ENCODE measurements around the gene ARSB. TPM values are rescaled to one million over a fixed set of nuclear protein-coding genes. Genes with fewer than 3 reads are reported as not detected.

The ARSB gene
- total RNA-seq, 1 experiment from 2014 or later: 12.2 TPM

DNA sequence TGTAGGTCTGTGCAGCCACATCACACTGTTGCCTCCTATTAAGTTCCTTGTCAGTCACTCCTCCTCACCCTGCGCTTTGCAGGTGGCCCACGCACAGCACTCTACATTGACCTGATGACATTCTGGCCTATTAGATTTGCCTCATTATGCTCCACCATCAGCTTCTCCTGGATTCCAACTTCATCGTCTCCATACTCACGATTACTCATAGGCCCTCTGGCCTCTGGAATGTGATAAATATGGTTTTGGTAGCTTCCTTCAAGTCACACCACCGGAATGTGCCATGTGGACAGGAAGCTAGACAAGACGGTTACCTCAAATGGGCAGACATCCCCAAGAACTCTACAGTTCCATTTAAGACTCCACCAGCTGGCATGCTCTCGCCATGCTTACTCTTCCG is 178.6 kb downstream of the ARSB start:
- peak; percentile 88 for DNase-seq (ENCODE audit: low read depth)

GRCh38 chr5:78805474-78806124 is 179.5 kb downstream of the ARSB start:
- DNase-seq (ENCODE audit: low read depth): no peak

- DNase-seq (ENCODE audit: low read depth): no peak
Measured at GRCh38 chr5:78804995-78805394, 180.1 kb downstream of the ARSB start.

GRCh38 chr5:78803941-78804340 is 181.2 kb downstream of the ARSB start:
- DNase-seq (ENCODE audit: low read depth): no peak

DNA sequence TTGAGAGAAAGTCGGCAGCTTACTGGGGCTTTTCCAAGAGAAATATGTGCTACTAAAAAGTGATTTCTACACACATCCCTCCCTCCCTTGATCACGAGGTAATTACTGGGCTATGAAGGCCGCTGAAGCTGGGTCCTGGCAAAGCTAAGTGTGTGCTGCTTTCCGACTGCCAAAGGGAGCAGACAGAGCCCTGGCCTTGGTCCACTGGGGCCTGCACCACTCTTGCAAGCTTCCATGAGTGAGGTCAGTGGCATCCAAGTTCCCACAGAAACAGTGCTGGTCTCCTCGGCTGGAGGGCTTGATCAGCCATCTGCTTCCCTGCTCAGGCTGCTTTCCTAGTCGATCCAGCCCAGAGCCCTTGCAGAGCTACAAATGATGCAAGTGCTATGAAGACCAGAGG is 181.8 kb downstream of the ARSB start:
- no peak for DNase-seq (ENCODE audit: low read depth)

DNA sequence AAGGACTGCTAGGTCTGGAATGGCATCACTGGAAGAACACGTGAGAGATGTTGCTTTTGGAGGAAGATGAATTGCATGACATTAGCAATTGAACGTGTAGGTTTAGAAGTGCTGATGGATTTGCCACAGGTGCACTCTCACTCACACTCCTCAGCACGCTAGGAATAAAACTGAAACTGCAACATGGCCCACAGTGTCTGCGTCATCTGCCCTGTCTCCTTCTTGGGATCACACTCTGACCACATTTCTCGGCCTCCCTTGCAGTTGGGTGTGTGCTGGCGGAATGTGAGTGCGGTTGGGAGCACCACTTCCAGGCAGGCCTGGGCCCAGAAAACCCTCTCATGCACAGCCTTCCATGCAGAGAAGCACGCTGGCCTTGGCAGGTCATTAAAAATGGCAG is 183.7 kb downstream of the ARSB start:
- no peak for DNase-seq (ENCODE audit: low read depth)

- DNase-seq (ENCODE audit: low read depth): peak; percentile 81
Measured at GRCh38 chr5:78799266-78800017, 185.7 kb downstream of the ARSB start.

GRCh38 chr5:78798673-78799029 is 186.5 kb downstream of the ARSB start:
- no peak for DNase-seq (ENCODE audit: low read depth)

GRCh38 chr5:78797936-78798672 is 187.0 kb downstream of the ARSB start:
- peak; percentile 43 for DNase-seq (ENCODE audit: low read depth)

- no peak for DNase-seq (ENCODE audit: low read depth)
Measured at GRCh38 chr5:78795757-78796156, 189.4 kb downstream of the ARSB start.

- no peak for DNase-seq (ENCODE audit: low read depth)
Measured at GRCh38 chr5:78794693-78795215, 190.4 kb downstream of the ARSB start.

- DNase-seq (ENCODE audit: low read depth): no peak
Measured at GRCh38 chr5:78793907-78794662, 191.0 kb downstream of the ARSB start.

- no peak for DNase-seq (ENCODE audit: low read depth)
Measured at GRCh38 chr5:78792345-78793055, 192.6 kb downstream of the ARSB start.

DNA sequence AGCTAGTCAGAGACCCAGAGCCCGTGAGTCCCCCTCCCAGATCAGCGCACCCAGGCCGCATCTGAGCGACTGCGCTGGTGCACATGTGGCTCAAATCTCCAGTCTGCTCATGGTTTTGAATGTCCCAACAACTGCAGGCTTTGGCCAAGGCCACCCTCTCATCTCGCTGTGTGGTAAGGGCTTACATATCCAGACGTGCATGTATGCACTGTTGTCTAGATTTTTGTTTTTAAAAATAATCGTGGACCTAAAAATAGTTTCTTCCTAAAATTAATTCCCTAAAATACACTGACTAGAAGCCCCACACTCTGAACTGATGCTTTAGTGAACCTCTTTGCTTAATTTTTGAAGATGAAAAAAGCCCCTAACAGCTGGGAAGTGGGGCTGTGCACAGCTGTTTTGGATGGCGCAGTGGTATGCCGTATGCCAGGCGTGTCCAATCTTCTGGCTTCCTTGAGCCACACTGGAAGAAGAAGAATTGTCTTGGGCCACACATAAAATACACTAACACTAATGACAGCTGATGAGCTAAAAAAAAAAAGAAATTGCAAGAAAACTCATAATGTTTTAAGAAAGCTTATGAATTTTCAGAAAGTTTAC is 193.5 kb downstream of the ARSB start:
- no peak for DNase-seq (ENCODE audit: low read depth)

GRCh38 chr5:78787783-78788182 is 197.3 kb downstream of the ARSB start:
- DNase-seq (ENCODE audit: low read depth): no peak

DNA sequence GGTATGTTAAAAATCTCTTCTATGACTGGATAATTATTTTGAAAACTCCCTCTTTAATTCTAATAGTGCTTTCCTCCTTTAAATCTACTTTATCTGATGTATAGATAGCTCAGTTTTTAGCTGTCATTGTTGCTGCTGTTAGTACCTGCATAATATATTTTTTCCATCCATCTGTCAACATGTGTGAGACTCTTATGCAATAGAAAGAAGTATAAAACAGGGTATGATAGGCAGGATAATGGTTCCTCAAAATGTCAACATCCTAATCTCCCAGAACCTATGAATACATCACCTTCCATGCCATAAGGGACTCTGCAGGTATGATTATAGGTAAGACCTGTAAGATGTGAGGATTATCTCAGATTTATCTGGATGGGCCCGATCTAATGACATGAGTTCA is 199.7 kb downstream of the ARSB start:
- DNase-seq (ENCODE audit: low read depth): no peak

DNA sequence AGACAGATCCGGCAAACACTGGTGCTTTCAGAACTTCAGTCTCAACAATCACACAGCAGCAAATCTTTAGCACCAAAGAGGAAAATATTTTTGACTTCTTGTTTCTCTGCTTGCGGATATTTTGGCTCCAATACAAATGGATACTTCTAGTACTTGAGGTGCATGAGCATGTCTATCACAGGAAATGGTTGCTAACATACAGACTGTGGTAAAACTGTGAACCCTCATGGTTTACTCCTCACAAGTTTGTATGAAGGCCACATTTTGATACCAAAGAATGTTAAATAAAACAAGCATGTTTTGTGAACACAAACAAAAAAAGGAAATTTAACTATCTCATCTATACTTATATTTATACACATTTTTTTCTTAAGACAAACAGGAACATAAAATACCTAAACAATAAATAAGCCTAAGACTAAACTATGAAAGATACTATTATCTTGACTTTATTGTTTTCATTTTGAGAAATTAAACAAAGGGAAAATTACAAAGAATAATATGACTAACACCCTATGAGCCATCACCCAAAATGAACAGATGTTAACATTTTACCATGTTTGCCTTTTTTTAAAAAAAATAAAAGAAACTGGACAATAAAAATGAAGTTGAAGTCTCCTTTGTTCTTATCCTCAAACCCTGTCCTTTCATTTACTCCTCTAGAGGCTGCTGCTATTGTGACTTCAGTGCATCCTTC is 201.5 kb downstream of the ARSB start:
- no peak for DNase-seq (ENCODE audit: low read depth)

DNA sequence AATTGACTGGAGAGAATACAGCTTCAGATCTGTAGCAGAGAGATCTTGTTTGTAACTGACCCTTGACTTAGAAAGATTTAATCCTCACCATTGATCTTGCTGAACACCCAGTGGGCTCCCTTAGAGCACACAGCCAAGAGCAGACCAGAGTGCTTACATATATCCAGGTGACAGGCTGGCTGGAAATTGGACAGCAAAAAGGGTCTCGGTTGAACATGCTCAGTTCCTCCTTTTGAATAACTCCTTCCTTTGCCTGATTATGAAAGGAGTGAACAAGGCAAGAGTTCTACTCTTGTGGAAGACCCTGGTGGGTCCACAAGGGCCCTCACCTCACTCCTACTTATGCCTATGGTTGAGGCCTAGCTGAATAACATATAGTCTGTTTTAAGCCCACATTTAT is 202.4 kb downstream of the ARSB start:
- DNase-seq (ENCODE audit: low read depth): no peak

DNA sequence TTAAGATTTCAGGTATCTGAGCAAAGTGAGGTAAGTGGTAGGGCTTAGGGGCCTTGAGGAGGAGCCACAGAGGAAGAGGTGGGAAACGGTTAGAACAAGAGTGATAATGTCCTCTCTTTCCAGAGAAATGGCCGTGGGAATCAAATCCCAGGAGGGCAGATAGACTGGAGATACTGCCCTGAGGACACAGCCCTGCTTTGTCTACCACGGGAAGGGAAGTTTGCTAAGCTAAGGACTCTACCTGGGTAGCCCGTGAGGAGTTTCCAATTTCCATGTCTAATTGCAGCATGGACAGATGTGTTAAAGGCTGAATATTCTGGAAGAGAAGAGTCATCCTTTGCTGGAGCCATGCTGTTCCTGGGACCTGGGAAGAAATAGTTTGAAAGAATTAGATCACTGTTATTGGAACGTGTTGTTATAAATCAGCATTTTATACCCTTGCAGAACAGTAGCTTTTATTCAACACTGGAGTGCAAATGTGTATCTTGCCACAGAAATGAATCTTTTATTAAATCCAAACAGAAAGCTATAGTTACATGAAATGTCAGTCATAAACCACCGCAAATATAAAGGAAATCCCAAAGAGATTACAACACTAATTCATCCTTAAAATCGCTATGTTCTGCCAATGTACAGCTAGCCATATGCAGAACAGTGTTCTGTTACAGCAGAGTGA is 203.4 kb downstream of the ARSB start:
- no peak for DNase-seq (ENCODE audit: low read depth)

All from Daoy (cell line).